GM21529 (cell line): ENCODE measurements around the gene TAC4.

Source experiments
- ATAC-seq: cut with Tn5 transposase; IDR thresholded peaks from one replicate; pipeline ENCODE4 v1.9.1; 2021; ENCODE audit not compliant: unreplicated experiment

Gene TAC4

DNA sequence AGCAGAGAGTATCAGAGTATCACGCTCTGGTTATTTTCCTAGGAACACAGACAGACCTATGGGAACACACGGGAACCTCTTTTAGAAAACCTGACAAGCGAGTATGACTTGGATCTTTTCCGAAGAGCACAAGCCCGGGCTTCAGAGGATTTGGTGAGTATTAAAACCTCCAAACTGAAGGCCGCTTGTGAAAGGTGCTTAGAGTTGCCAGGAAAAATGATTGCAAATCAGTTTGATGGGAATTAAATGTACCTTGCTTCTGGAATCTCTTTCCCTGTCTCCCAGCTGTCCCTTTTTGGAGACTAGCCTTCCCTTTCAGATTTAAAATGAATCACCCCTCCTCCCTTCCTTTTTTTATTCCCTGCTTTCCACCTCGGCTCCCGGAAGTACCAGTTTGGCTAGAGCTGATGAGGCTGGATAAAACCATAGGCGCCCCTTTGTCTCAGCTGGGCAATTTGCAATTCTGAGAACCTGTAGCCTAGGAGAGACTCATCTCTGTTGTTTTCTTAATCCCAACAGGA lies 32.0 kb downstream of the TAC4 start:
- no peak for ATAC-seq

GRCh38 chr17:49814781-49815529 lies 32.9 kb downstream of the TAC4 start:
- no peak for ATAC-seq

DNA sequence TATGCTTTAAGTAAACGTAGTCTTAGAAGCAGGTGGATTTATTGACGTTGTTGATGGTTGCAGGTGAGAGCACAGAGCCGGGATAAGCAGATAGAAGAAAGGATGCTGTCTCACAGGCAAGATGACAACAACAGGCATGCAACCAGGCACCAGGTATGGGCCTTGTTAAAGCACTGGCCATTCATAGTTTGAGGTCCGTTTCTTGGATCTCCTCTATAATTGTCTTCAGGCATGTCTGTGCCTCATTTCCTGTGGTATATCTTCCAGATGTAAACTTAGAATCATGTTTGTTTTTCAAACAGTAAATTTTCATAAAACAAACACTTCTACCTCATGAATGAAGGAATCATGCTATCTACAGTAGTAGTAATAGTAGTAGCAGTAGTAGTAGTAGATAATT lies 38.8 kb downstream of the TAC4 start:
- ATAC-seq, result no peak

DNA sequence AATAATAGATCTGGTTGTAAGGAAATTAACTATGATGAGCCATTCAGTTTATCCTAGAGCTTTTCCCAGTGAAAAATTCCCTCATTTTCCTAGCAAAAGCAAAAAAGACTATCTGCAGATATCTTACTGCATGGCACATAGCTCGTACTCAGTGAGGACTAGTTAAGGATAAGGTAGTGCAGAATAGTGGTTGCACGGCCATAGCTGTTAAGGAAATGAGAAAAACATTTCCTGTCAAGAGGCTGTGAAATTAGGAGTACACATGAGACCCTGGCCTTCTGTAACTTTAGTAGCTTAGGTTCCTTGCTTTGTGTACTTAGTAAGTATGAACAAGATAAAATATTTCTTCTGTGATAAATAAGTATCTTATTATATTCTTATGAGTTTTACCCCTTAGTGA lies 49.1 kb downstream of the TAC4 start:
- ATAC-seq, result no peak

- no peak for ATAC-seq
These were observed 49.7 kb downstream of the TAC4 start for GRCh38 chr17:49798182-49798581.

DNA sequence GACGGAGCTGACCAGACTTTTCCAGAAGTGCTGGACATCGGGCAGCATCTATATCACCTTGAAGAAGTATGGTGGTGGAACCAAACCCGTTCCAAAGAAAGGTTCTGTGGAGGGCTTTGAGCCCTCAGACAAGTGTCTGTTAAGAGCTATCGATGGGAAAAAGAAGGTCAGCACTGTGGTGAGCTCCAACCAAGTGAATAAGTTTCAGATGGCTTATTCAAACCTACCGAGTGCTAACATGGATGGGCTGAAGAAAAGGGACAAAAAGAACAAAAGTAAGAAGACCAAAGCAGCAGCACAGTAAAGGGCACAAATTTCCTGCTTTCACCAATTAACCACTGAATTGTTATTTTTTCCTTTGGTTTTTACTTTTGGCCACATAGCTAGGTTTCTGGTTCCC lies 52.5 kb downstream of the TAC4 start:
- no peak for ATAC-seq

GRCh38 chr17:49793309-49793708 lies 54.6 kb downstream of the TAC4 start:
- no peak for ATAC-seq

GRCh38 chr17:49789243-49789578 lies 58.7 kb downstream of the TAC4 start:
- ATAC-seq, result no peak

GRCh38 chr17:49788478-49789242 lies 59.2 kb downstream of the TAC4 start, which contains the start of gene KAT7:
Gene KAT7, plus strand, starts transcription at chr17:49788681. Its CDS starts 154 bp downstream, at chr17:49788835.
- peak; percentile 91 for ATAC-seq
